ENCODE results near the gene PRDM4. TPM values are rescaled to one million over a fixed set of nuclear protein-coding genes. Genes with fewer than 3 reads are reported as not detected.

The PRDM4 gene
- total and polyA plus RNA-seq, 2 of the 4 experiments (the other 2 are of a cell fraction): 20.1 to 26.7 TPM

- peak; percentile 38 for ATAC-seq (ENCODE audit: low read depth)
- CTCF ChIA-PET: interaction anchor here (1.3 kb wide), 1 partner anchor 9 kb away, joined by 3 read pairs; no protein-coding TSS in a partner anchor
- BruUV-seq (replicated peaks): no TSS peak
These were observed 1.5 kb downstream of the PRDM4 start for GRCh38 chr12:107759410-107759809.

More at GRCh38 chr12:107759410-107759809, 1.5 kb downstream of the PRDM4 start:
- peak overlapping the region; percentile 71; the same call in 1 of the 2 replicates for H3K27ac ChIP-seq (ENCODE audit: insufficient read depth, low read length)
- peak overlapping the region; percentile 96 for H3K4me2 ChIP-seq (ENCODE audit: low read depth, low read length)
- no peaks in the 10 kb centered on the region for H3K9me3 ChIP-seq (ENCODE audit: control insufficient read depth, insufficient read depth, low read length)
- peak overlapping the region; percentile 72 for H3K9ac ChIP-seq (ENCODE audit: low read depth, low read length)
- peaks cover 16% of the 10 kb centered on the region for H3K36me3 ChIP-seq (ENCODE audit: control insufficient read depth, insufficient read depth, low read length)
- no peak overlapping the region for H3K14ac ChIP-seq (replicated peaks; ENCODE audit: low read depth, low read length)
- H3K79me1 ChIP-seq (ENCODE audit: low read depth in 1 of 2, low read length in 2 of 2): peaks cover 13 to 18% of the 10 kb centered on the region in 2 experiments; a peak in 3 of 4 replicates
- TF ChIP-seq MAFK (IDR thresholded peaks at IDR 0.05; ENCODE audit: low read depth, low read length) (peak; percentile 93), CTCF (conservative IDR thresholded peaks at IDR 0.05; ENCODE audit: low read depth, low read length) (no peak), BHLHE40 (IDR thresholded peaks at IDR 0.05; ENCODE audit: low read depth, low read length) (peak; percentile 95), RFX5 (IDR thresholded peaks at IDR 0.05; ENCODE audit: low read depth, low read length) (peak; percentile 57; the same call in 1 of the 2 replicates), FOS (IDR thresholded peaks at IDR 0.05; ENCODE audit: low read depth, low read length) (peak; percentile 39; the same call in 1 of the 2 replicates)
- H3K4ac ChIP-seq (ENCODE audit: low read depth, low read length): no peak overlapping the region
- no CpG with 5 or more reads among the region's 3 CpGs for WGBS, 2 experiments (ENCODE audit: extremely low coverage in 2 of 2, insufficient read length in 1 of 2)
- POLR2A ChIA-PET (ENCODE audit: unreplicated experiment): no interaction called here
- no peak overlapping the region for H4K5ac ChIP-seq (ENCODE audit: low read depth, low read length)
- no peak overlapping the region for H2AK5ac ChIP-seq (ENCODE audit: low read depth, low read length)
- H3K9me1 ChIP-seq (ENCODE audit: insufficient read depth, low read length): peaks cover 8% of the 10 kb centered on the region; the same call in 1 of the 2 replicates
- no peak overlapping the region; a peak in 1 of 4 replicates for H4K8ac ChIP-seq (ENCODE audit: low read depth in 2 of 2, low read length in 2 of 2)
- H4K20me1 ChIP-seq (ENCODE audit: insufficient read depth, low read length): peaks cover 24% of the 10 kb centered on the region; the same call in 1 of the 2 replicates
- DNase-seq: peak; percentile 90
- H3K4me3 ChIP-seq (ENCODE audit: insufficient read depth, low read depth, low read length): peak overlapping the region; percentile 89; the same call in 1 of the 2 replicates
- no peak overlapping the region for H2BK15ac ChIP-seq (ENCODE audit: low read depth, low read length)
- H4K91ac ChIP-seq (ENCODE audit: insufficient read depth, low read depth, low read length): no peak overlapping the region
- peak overlapping the region; percentile 67 for H2BK5ac ChIP-seq (ENCODE audit: low read depth, low read length, poor library complexity, severe bottlenecking)
- H3K56ac ChIP-seq (ENCODE audit: extremely low read depth, insufficient read depth, low read length): no peak overlapping the region
- no peak overlapping the region for H2BK20ac ChIP-seq (ENCODE audit: low read depth, low read length)
- no peak overlapping the region for H2AFZ ChIP-seq (replicated peaks; ENCODE audit: low read length, poor library complexity)
- H2AK9ac ChIP-seq (replicated peaks; ENCODE audit: low read depth, low read length, poor library complexity): no peak overlapping the region
- H2BK120ac ChIP-seq (ENCODE audit: low read depth, low read length): no peak overlapping the region
- H3K23ac ChIP-seq (ENCODE audit: low read depth, low read length): no peak overlapping the region
- in situ Hi-C loops (cut with MboI; ENCODE audit: low sequenced_read_pairs): no loop called here
- no peaks in the 10 kb centered on the region for H3K27me3 ChIP-seq (ENCODE audit: control insufficient read depth, insufficient read depth, low read length)
- dilution Hi-C loops (cut with HindIII; ENCODE audit: low sequenced_read_pairs, unreplicated experiment): no loop called here
- intact Hi-C loops (cut with micrococcal nuclease): loop anchor here (2.0 kb wide), 2 partner anchors 57 to 67 kb away; no protein-coding TSS in a partner anchor
- peaks cover 3% of the 10 kb centered on the region for H3K4me1 ChIP-seq (ENCODE audit: control insufficient read depth, insufficient read depth, low read length)
- no peak overlapping the region for H3K18ac ChIP-seq (ENCODE audit: low read depth, low read length)
